T-cell (primary cell): ENCODE data around the gene CDC42BPG. TPM values are rescaled to one million over a fixed set of nuclear protein-coding genes. Genes with fewer than 3 reads are reported as not detected.

Experiments used
- ATAC-seq, 4 experiments: fragments of 200-7000 bp in 3 of 4; fragments of 150-1000 bp in 1 of 4; cut with Tn5 transposase; replicated peaks in 1 of 4; 1 replicate in 3 of 4; 2 replicates in 1 of 4; pipeline ENCODE4 v1.10.0; 2021; ENCODE audit warnings: moderate library complexity in 3 of 4, mild to moderate bottlenecking in 2 of 4, moderate number of reproducible peaks in 1 of 4
- CTCF ChIA-PET, 2 donors: fragments of 300-600 bp; sonication (Branson Sonifier 250); formaldehyde crosslinking; loops; one replicate each; lab custom pipeline; 2022; ENCODE audit warnings: antibody characterized with exemption in 2 of 2; lab: Charles Lee
- POLR2A ChIA-PET, 2 donors: fragments of 300-600 bp; sonication (Branson Sonifier 250); formaldehyde crosslinking; loops; one replicate each; lab custom pipeline; 2022; ENCODE audit warnings: antibody characterized with exemption in 2 of 2; lab: Charles Lee
- DNase-seq, 35 experiments: peaks; one replicate each; pipeline versions ENCODE4 v3.0.0 to v3.0.0-alpha.2; 2013 to 2023
- H3K27ac ChIP-seq: one replicate; pipeline ENCODE4 v1.5.1; 2013; ENCODE audit warnings: low read length
- H3K27me3 ChIP-seq, 2 experiments: replicated peaks in 1 of 2; 1 replicate in 1 of 2; 2 replicates in 1 of 2; pipeline versions ENCODE4 v1.6.1 to v1.7.0; 2013; ENCODE audit warnings: low read length in 1 of 2, mixed read lengths in 1 of 2; ENCODE audit not compliant: control insufficient read depth in 2 of 2, insufficient read depth in 2 of 2; ENCODE audit errors: extremely low read depth in 1 of 2
- H3K36me3 ChIP-seq, 2 donors: 1 replicate in 1 of 2; 2 replicates in 1 of 2; pipeline versions ENCODE4 v1.6.1 to v1.7.0; 2013; ENCODE audit warnings: low read length in 1 of 2; ENCODE audit not compliant: control insufficient read depth in 2 of 2, insufficient read depth in 1 of 2; ENCODE audit errors: extremely low read depth in 1 of 2
- H3K4me1 ChIP-seq, 2 experiments: 1 replicate in 1 of 2; 2 replicates in 1 of 2; pipeline versions ENCODE4 v1.6.1 to v1.7.0; 2013; ENCODE audit warnings: low read length in 2 of 2, mixed read lengths in 1 of 2; ENCODE audit not compliant: insufficient read depth in 2 of 2, control insufficient read depth in 1 of 2; ENCODE audit errors: extremely low read depth in 1 of 2
- H3K4me3 ChIP-seq, 2 donors: 1 replicate in 1 of 2; 2 replicates in 1 of 2; pipeline versions ENCODE4 v1.5.1 to v1.7.0; 2013; ENCODE audit warnings: mild to moderate bottlenecking in 2 of 2, low read length in 1 of 2, moderate library complexity in 1 of 2; ENCODE audit not compliant: control insufficient read depth in 1 of 2; ENCODE audit errors: extremely low read depth in 1 of 2
- H3K9me3 ChIP-seq: 2 replicates; pipeline ENCODE4 v1.7.0; 2013
- H3K27ac Mint-ChIP-seq, 2 donors: one replicate each; pipeline ENCODE4 v1.8.0; 2020 to 2021; ENCODE audit warnings: mild to moderate bottlenecking in 2 of 2, mixed read lengths in 2 of 2
- H3K27me3 Mint-ChIP-seq, 2 donors: one replicate each; pipeline ENCODE4 v1.8.0; 2021 to 2022; ENCODE audit warnings: mixed read lengths in 2 of 2
- H3K36me3 Mint-ChIP-seq: one replicate; pipeline ENCODE4 v1.8.0; 2021; ENCODE audit warnings: mixed read lengths
- H3K4me1 Mint-ChIP-seq, 3 donors: one replicate each; pipeline ENCODE4 v1.8.0; 2020 to 2022; ENCODE audit warnings: mixed read lengths in 3 of 3, mild to moderate bottlenecking in 1 of 3
- H3K4me3 Mint-ChIP-seq, 3 donors: one replicate each; pipeline ENCODE4 v1.8.0; 2020 to 2022; ENCODE audit warnings: mild to moderate bottlenecking in 3 of 3, mixed read lengths in 3 of 3, moderate library complexity in 3 of 3
- H3K9me3 Mint-ChIP-seq, 3 donors: one replicate each; pipeline ENCODE4 v1.8.0; 2020 to 2022; ENCODE audit warnings: mixed read lengths in 3 of 3
- WGBS: methylation state at CpG from one replicate; pipeline ENCODE4 v1.1.5; 2013; ENCODE audit warnings: missing lambda C conversion rate; ENCODE audit not compliant: insufficient coverage; 5-methylcytosine and 5-hydroxymethylcytosine counted together
- total RNA-seq, 35 experiments: library from RNA in 6 of 35; stranded (reverse) in 6 of 35; fragments of 120-200 nt in 1 of 35; gene quantifications; one replicate each; pipeline versions ENCODE4 v1.2.1 to v1.2.4 and lab custom pipeline; 2013 to 2026

The CDC42BPG gene
- total RNA-seq, 5 donors from 2014 or later (not counting 1 experiment from before 2014, with no cell fraction given), result 7.4 to 10.5 (median 9.1) TPM

- H3K27me3 Mint-ChIP-seq, result no peaks in the 10 kb centered on the region
- Histone ChIP-seq H3K27ac (peak overlapping the region; percentile 93), H3K27me3 (no peaks in the 10 kb centered on the region), H3K4me3 (peak overlapping the region; percentile 34 to 35), H3K36me3 (peaks cover 20 to 48% of the 10 kb centered on the region in 2 donors), H3K9me3 (no peaks in the 10 kb centered on the region), H3K4me1 (peaks cover 81 to 100% of the 10 kb centered on the region in 2 experiments)
- no peaks in the 10 kb centered on the region for H3K9me3 Mint-ChIP-seq
- CTCF ChIA-PET, result interaction anchor here (0.5 to 2.8 kb wide), 13 partner anchors 9 to 173 kb away, joined by 3 to 12 read pairs (median 3); partner anchors contain the start of genes EHD1 (in 1 of the 2) and SF1 (in 1 of the 2)
- 27% methylated on average over 29 of the region's 33 CpGs for WGBS
- H3K27ac Mint-ChIP-seq, result peak overlapping the region; percentile 97 to 99
- H3K4me1 Mint-ChIP-seq, result peaks cover 86 to 94% (median 90%) of the 10 kb centered on the region in 3 donors
- ATAC-seq, result peak; percentile 78 to 81 (median 78)
- H3K4me3 Mint-ChIP-seq, result peak overlapping the region; percentile 70 to 82 (median 78)
- POLR2A ChIA-PET, result interaction anchor here (0.5 to 3.0 kb wide), 7 partner anchors 10 to 646 kb away, joined by 3 to 24 read pairs (median 4); partner anchors contain the start of gene SF1 (in 1 of the 2)
- peak in 29 of 35 experiments; percentile 38 to 86 (median 54) for DNase-seq
- peaks cover 26% of the 10 kb centered on the region for H3K36me3 Mint-ChIP-seq
Observed at GRCh38 chr11:64859542-64860414, 15.3 kb upstream of the CDC42BPG start.

- Histone ChIP-seq H3K27me3 (no peaks in the 10 kb centered on the region), H3K4me3 (peak overlapping the region; percentile 34 to 35), H3K4me1 (peaks cover 82 to 100% of the 10 kb centered on the region in 2 experiments), H3K27ac (peak overlapping the region; percentile 93), H3K36me3 (peaks cover 18 to 54% of the 10 kb centered on the region in 2 donors), H3K9me3 (no peaks in the 10 kb centered on the region)
- peak overlapping the region; percentile 70 to 82 (median 78) for H3K4me3 Mint-ChIP-seq
- peak; percentile 70 to 77 (median 74) for ATAC-seq
- DNase-seq, result peak; percentile 49 to 85 (median 62)
- peak overlapping the region; percentile 97 to 99 for H3K27ac Mint-ChIP-seq
- H3K4me1 Mint-ChIP-seq, result peaks cover 85 to 94% (median 90%) of the 10 kb centered on the region in 3 donors
- H3K27me3 Mint-ChIP-seq, result no peaks in the 10 kb centered on the region
- H3K9me3 Mint-ChIP-seq, result no peaks in the 10 kb centered on the region
- peaks cover 32% of the 10 kb centered on the region for H3K36me3 Mint-ChIP-seq
- 11% methylated on average over 14 of the region's 19 CpGs for WGBS
- POLR2A ChIA-PET, result interaction anchor here (0.5 to 3.0 kb wide), 10 partner anchors 10 to 647 kb away, joined by 3 to 24 read pairs (median 4); partner anchors contain the start of gene SF1 (in 1 of the 2)
- CTCF ChIA-PET, result interaction anchor here in 1 of 2 donors (0.7 to 2.8 kb wide), 9 partner anchors 10 to 80 kb away, joined by 3 to 12 read pairs (median 3); partner anchors contain the start of genes EHD1 and SF1
Observed at GRCh38 chr11:64858467-64859263, 14.2 kb upstream of the CDC42BPG start.

GRCh38 chr11:64857485-64857884 lies 13.0 kb upstream of the CDC42BPG start:
- Mint-ChIP-seq H3K4me3 (peak overlapping the region; percentile 9 to 53 (median 17)), H3K27me3 (no peaks in the 10 kb centered on the region), H3K4me1 (peaks cover 86 to 94% (median 90%) of the 10 kb centered on the region in 3 donors), H3K27ac (peak overlapping the region; percentile 87 to 91), H3K9me3 (no peaks in the 10 kb centered on the region), H3K36me3 (peaks cover 32% of the 10 kb centered on the region)
- ChIA-PET POLR2A (interaction anchor here in 1 of 2 donors (0.6 to 1.6 kb wide), 3 partner anchors 9 to 65 kb away, joined by 3 to 5 read pairs (median 4); no protein-coding TSS in a partner anchor), CTCF (interaction anchor here in 1 of 2 donors (0.6 kb wide), 1 partner anchor 9 kb away, joined by 5 read pairs; no protein-coding TSS in a partner anchor)
- 90% methylated on average over 2 of the region's 6 CpGs for WGBS
- Histone ChIP-seq H3K4me3 (no peak overlapping the region), H3K36me3 (peaks cover 23 to 58% of the 10 kb centered on the region in 2 donors), H3K27me3 (no peaks in the 10 kb centered on the region), H3K27ac (peak overlapping the region; percentile 93), H3K4me1 (peaks cover 84 to 100% of the 10 kb centered on the region in 2 experiments), H3K9me3 (no peaks in the 10 kb centered on the region)
- ATAC-seq (no peak), DNase-seq (no peak)

- DNase-seq (peak in 2 of 35 experiments; percentile 38 to 52), ATAC-seq (no peak)
- Mint-ChIP-seq H3K4me3 (peak overlapping the region in 2 of 3 donors; percentile 41 to 83), H3K9me3 (no peaks in the 10 kb centered on the region), H3K27me3 (no peaks in the 10 kb centered on the region), H3K36me3 (peaks cover 32% of the 10 kb centered on the region), H3K27ac (peak overlapping the region; percentile 95 to 97), H3K4me1 (peaks cover 86 to 95% (median 92%) of the 10 kb centered on the region in 3 donors)
- Histone ChIP-seq H3K36me3 (peaks cover 27 to 66% of the 10 kb centered on the region in 2 donors), H3K27me3 (no peaks in the 10 kb centered on the region), H3K27ac (peak overlapping the region; percentile 93), H3K9me3 (no peaks in the 10 kb centered on the region), H3K4me3 (no peak overlapping the region), H3K4me1 (peaks cover 85 to 100% of the 10 kb centered on the region in 2 experiments)
- WGBS, result 48% methylated on average over 13 of the region's 20 CpGs
- ChIA-PET POLR2A (interaction anchor here in 1 of 2 donors (0.5 to 1.6 kb wide), 4 partner anchors 12 to 251 kb away, joined by 3 to 5 read pairs (median 4); no protein-coding TSS in a partner anchor), CTCF (interaction anchor here in 1 of 2 donors (0.6 kb wide), 1 partner anchor 172 kb away, joined by 7 read pairs; no protein-coding TSS in a partner anchor)
Observed at GRCh38 chr11:64856382-64857227, 12.2 kb upstream of the CDC42BPG start.

- Mint-ChIP-seq H3K36me3 (peaks cover 32% of the 10 kb centered on the region), H3K27ac (peak overlapping the region; percentile 95 to 97), H3K4me3 (peak overlapping the region; percentile 51 to 83 (median 62)), H3K27me3 (no peaks in the 10 kb centered on the region), H3K4me1 (peaks cover 87 to 95% (median 92%) of the 10 kb centered on the region in 3 donors), H3K9me3 (no peaks in the 10 kb centered on the region)
- DNase-seq (peak in 1 of 35 experiments; percentile 41), ATAC-seq (no peak)
- ChIA-PET POLR2A (interaction anchor here in 1 of 2 donors (0.7 to 1.6 kb wide), 2 partner anchors 13 to 34 kb away, joined by 4 to 5 read pairs; no protein-coding TSS in a partner anchor), CTCF (interaction anchor here in 1 of 2 donors (0.6 kb wide), 1 partner anchor 245 kb away, joined by 5 read pairs; no protein-coding TSS in a partner anchor)
- H3K4me3 ChIP-seq, result no peak overlapping the region
- H3K27me3 ChIP-seq, result no peaks in the 10 kb centered on the region
- WGBS, result 43% methylated on average over 12 of the region's 22 CpGs
- H3K36me3 ChIP-seq, result peaks cover 27 to 68% of the 10 kb centered on the region in 2 donors
- H3K27ac ChIP-seq, result peak overlapping the region; percentile 93
- H3K9me3 ChIP-seq, result no peaks in the 10 kb centered on the region
- peaks cover 88 to 100% of the 10 kb centered on the region in 2 experiments for H3K4me1 ChIP-seq
Observed at GRCh38 chr11:64855596-64856304, 11.3 kb upstream of the CDC42BPG start.
